GM19023 (cell line): ENCODE data around the gene POLK.
"Not testable (repeated sequence)": the region's sequence is repeated elsewhere in the genome, so short reads cannot be mapped to it uniquely, and the experiment has no call there.

Source experiments
- ATAC-seq: cut with Tn5 transposase; IDR thresholded peaks from one replicate; pipeline ENCODE4 v1.9.1; 2021; ENCODE audit warnings: mild to moderate bottlenecking, moderate library complexity; ENCODE audit not compliant: unreplicated experiment

POLK gene

DNA sequence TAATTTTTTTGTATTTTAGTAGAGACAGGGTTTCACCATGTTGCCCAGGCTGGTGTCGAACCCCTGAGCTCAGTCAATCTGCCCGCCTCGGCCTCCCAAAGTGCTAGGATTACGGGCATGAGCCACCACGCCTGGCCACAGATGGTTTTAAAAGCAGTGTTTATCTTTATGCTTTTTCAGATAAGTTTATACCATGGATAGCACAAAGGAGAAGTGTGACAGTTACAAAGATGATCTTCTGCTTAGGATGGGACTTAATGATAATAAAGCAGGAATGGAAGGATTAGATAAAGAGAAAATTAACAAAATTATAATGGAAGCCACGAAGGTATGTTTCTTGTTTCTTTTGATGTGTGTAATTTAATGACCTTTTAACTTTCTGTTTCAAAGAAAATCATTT lies 35.1 kb downstream of the POLK start:
- ATAC-seq: no peak

DNA sequence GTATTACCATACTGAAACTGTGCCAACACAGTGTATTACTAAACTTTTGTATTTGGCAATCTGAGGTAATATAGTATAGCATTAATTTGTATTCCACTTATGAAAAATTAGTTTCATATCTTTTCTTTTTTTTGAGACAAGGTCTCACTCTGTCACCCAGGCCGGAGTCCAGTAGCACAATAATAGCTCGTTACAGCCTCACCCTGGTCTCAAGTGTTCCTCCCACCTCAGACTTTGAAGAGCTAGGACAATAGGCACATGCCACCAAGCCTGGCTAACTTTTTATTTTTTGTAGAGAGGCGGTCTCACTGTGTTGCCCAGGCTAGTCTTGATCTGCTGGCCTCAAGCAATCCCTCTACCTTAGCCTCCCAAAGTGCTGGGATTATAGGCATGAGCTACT lies 36.1 kb downstream of the POLK start:
- no peak for ATAC-seq

DNA sequence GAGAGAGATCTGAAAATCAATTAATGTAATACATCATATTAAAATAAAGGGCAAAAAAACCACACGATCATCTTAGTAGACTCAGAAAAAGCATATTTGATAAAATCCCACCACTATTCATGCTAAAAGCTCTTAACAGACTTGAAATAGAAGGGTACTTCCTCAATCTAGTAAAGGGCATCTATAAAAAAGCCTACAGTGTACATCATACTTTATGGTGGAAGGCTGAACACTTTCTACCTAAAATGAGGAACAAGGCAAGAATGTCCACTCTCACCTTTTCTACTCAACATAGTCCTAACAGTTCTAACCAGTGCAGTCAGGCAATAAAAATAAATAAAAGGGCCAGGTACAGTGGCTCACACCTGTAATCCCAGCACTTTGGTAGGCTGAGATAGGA lies 38.9 kb downstream of the POLK start:
- no peak for ATAC-seq

DNA sequence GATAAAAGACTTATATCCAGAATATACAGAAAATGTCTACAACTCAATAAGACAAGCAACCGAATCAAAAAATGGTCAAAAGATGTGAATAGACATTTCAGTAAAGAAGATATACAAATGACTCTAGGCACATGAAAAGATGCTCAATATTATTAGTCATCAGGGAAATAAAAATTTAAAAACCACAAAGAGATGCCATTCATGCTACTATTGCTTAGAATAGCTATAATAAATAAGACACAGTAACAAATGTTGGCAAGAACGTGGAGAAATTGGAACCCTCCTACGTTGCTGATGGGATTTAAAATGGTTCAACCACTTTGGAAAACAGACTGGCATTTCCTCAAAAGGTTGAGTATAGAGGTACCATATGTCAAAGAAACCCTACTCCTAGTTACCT lies 39.8 kb downstream of the POLK start:
- ATAC-seq: no peak

DNA sequence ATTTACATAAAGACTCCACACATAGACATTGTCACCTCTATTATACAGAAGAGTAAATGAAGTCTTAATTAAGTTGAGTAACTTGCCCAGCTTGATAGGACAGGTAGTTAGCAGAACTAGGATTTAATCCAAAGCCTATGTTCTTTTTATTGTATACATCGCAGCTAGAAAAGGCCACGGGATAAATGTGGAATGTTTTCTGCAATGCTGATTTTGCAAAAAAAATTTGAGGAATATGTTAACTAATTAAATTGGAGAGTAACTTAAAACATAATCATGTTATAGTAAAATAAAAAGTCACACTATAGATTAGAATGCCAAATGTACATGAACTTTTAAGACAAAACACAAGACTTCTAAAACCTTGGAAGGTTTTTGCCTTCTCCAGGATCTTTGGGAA lies 41.1 kb downstream of the POLK start:
- no peak for ATAC-seq

DNA sequence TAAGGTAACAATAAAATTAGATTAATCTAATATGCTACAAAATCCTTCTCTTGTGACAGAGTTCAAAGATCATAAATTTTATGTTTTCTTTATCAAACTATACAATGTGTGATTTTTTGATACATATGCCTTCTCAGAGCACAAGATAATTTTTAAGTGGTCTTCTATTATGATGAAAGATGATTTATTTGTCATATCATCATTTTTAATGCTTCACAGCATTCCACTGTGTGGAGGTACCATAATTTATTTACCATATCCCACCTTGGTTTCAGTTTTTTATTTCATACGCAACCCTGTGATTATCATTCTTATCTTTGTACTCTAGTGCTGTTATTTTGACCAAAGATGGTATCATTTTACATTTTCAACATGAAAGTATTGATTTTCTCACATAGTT lies 41.7 kb downstream of the POLK start:
- no peak for ATAC-seq

DNA sequence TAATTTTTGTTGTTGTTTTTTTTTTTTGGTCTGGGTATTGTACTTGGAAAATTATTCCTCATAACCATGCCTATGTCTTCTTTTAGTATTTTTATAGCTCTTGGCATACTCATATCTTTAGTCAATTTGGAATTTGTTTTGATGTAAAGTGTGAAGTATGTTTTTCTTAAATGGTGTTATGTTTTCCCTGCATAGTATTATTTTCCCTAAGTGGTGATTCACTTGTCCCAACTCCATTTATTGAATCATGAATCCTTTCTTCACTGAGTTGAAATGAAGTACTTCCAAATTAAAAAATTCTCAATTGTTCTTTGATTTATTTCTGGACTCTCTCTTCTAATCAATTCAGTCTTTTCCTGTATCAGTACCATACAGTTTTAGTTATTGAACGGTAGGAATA lies 46.5 kb downstream of the POLK start:
- no peak for ATAC-seq

DNA sequence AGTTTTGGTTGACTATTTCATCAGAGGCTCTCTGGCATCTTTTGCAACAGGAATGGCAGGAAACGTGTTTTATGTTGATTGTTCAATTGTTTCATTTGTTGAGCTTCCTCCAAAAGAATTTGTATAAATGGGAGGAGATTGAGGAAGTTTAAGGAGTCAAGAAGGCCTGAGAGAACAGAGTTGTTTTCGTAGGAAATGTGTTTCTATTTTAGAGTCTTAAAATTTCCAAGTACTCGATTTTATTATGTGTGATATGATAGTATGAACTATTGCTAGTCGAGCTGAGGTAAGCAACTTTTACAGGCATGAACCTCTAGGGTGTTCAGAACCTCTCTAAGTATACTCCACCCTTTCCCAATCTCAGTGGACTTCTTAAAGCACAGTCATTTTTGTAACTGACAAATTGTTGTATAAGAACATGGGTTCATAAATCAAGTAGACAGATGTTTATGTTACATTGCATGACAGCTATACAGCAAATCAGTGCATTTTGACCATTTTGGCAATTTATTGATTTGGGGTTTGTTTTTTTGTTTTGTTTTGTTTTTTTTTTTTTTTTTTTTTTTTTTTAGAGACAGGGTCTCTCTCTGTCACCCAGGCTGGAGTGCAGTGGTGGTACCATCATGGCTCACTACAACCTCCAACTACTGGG lies 47.4 kb downstream of the POLK start:
- no peak for ATAC-seq

DNA sequence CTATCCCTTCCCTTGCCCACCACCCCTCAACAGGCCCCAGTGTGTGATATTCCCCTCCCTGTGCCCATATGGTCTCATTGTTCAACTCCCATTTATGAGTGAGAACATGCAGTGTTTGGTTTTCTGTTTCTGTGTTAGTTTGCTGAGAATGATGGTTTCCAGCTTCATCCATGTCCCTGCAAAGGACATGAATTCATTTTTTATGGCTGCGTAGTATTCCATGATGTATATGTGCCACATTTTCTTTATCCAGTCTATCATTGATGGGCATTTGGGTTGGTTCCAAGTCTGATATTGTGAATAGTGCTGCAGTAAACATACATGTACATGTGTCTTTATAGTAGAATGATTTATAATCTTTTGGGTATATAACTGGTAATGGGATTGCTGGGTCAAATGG lies 49.0 kb downstream of the POLK start:
- ATAC-seq: not testable (repeated sequence)

DNA sequence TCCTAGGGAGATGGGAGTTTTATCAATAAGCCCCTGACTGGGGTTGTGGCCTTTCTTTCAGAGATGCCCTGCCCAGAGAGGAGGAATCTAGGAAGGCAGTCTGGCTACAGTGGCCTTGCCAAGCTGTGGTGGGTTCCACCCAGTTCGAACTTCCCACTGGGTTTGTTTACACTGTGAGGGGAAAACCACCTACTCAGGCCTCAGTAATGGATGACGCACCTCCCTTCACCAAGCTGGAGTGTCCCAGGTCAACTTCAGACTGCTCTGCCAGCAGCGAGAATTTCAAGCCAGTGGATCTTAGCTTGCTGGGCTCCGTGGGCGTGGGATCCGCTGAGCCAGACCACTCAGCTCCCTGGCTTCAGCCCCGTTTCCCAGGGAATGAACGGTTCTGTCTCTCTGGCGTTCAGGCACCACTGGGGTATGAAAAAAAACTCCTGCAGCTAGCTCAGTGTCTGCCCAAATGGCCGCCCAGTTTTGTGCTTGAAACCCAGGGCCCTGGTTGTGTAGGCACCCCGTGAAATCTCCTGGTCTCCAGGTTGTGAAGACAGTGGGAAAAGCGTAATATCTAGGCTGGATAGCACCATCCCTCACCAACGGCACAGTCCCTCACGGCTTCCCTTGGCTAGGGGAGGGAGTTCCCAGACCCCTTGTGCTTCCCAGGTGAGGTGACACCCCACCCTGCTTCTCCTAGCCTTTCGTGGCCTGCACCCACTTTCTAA lies 54.5 kb downstream of the POLK start:
- not testable (repeated sequence) for ATAC-seq

DNA sequence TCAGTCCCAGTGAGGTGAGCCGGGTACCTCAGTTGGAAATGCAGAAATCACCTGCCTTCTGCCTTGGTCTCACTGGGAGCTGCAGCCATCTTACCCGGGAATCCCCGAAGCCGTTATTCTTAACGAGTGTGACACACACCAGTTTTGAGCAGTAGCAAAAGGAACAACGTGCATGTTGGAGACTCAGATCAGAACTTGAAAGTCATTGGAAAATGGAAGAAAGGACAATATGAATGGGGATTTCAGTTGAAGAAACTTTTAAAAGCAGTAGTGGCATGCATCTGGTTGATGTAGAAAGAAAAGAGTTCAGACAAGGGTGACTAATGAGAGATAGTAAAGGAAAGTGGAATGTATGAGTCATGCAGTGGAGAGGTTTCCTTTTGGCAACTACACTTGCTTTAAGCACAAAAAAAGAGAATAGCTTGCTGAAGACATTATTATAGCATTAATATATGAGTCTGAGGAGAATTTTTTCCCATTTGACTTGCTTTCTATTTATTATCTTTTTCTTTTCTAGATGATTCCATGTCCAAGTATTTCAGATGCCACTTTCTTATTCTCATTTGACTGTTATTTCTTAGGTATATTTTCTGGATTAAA lies 55.1 kb downstream of the POLK start:
- ATAC-seq: peak; percentile 77

DNA sequence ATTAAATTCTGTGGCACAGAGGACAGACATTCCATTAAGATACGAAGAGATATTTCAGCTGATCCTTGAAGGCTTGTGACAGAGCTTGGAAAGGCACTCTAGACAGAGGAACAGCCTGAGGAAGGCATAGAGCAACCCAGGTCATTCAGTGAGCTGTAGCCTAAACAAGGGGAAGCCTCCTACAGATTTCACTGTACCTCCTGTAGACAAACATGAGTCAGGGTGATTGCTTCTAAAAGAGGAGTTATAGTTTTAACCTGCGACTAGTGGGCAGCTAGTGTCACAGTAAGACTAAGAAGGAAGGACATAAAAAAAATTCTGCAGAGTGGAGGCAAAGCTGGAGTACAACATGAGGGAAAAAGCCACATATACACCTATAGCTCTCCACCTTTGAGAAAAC lies 56.0 kb downstream of the POLK start:
- no peak for ATAC-seq

DNA sequence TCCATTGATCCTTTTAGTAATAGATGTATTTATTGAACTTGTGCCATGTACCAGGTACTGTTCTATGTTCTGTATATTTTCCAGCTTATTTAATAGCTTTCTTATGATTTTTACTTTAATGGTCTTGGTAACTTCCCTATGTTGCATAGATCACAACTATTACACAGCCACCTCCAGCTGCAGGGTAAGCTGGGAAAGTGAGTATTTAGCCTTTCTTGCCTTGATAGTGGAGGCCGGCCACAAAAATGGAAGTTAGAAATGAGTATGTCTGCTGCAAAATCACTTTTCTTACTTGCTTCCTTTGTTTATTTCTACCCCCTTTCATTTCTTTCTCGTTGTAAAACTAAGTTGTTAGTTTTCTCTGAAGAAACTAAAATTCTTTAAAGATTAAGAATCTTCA lies 56.5 kb downstream of the POLK start:
- ATAC-seq: no peak

DNA sequence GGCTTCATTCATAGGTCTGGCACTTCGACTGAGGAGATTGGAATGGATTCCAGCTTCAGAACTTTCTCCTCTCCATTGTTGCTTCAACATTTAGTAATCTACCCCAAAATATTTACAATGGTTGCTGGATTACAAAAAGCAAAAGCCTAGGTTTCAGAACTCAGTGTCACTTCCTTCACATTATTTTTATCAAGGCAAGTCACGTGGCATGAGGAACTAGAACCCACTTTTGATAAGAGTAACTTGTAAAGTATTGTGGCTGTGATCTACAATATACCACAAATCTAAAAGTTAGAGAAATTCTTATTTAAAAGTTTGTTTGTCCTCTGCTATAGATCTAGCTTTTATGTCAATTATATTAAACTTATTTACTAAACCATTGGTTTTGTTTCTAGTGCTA lies 59.9 kb downstream of the POLK start:
- ATAC-seq: no peak

DNA sequence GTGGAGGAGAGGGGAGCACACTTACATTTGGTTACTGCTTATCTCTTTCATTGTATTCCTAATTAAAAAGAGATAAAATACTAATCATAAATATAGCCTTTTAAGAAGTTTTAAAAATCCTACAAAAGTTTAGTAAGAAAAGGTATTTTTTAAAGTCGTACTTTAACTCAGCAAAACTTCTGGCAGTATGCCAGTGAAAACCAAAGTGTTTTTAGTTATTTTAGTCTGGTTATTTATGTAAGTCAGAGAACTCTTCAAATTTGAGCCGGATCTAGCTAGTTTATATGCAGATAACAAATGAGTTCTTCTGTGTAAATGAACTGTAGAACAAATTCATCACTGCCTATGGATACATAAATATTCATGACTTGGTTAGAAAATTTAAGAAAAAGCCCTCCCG lies 63.1 kb downstream of the POLK start:
- no peak for ATAC-seq

DNA sequence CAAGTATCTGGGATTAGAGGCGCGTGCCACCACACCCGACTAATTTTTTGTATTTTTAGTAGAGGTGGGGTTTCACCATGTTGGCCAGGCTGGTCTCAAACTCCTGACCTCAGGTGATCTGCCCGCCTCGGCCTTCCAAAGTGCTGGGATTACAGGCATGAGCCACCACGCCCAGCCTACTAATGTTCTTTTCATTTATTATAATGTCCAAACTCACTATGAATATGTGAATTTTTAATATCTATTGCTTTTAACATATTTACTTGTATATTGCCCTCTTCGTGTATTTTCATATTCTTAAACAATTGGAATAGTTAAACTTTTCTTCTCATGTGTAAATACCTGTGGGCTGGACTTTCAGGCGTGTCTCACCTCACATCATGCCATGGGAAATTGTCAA lies 66.6 kb downstream of the POLK start:
- not testable (repeated sequence) for ATAC-seq

DNA sequence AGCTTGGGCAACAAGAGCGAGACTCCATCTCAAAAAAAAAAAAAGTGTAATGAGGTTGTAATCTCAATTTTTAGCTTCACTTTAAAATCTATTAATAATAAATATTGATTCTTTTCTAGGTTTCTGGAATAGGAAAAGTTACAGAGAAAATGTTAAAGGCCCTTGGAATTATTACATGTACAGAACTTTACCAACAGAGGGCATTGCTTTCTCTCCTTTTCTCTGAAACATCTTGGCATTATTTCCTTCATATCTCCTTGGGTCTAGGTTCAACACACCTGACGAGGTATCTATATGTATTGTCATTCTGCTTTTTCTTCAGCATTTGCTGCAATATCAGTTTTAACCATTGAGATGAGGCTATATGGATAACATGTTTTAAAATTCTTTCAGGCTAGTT lies 73.0 kb downstream of the POLK start:
- ATAC-seq: no peak

DNA sequence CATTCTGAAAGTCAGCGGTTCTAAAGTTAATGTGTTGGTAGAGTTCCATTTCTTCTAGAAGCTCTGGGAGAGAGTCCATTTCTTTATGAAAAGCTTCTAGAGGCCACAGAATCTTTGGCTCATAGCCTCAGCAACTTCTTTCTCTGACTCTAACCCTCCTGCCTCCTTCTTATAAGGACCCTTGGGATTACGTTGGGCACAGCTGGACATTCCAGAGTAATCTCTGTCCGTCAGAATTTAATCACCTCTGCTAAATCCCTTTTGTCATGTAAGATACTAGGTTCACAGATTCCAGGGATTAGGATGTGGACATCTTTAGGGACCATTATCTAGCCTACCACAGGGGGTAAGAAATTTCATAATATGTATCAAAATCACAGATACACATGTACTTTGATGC lies 77.0 kb downstream of the POLK start:
- no peak for ATAC-seq

DNA sequence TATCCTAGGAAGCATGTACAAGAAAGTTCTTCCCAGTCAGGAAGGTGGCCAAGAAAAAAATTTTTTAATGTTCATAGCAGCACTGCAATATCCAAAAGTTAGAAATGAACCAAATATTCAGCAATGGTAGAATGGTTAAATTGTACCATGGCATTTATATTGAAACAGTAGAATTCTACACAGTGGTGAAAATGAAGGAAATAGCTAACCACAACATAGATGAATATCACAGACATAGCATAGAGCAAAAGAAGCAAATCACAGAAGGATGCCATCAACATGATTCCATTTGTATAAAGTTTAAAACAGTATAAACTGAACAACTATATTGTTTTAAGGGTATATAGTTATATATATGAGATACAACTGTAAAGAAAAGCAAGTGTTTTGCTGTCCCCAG lies 88.8 kb downstream of the POLK start:
- ATAC-seq: no peak

DNA sequence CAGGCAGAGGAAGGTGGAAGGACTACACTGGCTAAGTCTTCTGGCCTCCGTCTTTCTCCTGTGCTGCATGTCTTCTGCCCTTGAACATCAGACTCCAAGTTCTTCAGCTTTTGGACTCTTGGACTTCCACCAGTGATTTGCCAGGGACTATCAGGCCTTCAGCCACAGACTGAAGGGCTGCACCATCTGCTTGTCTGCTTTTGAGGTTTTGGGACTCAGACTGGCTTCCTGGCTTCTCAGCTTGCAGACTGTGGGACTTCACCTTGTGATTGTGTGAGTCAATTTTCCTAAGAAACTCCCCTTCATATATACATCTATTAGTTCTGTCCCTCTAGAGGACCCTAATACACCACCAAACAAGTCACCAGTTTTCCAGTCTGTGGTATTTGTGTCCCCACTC lies 89.9 kb downstream of the POLK start:
- no peak for ATAC-seq

DNA sequence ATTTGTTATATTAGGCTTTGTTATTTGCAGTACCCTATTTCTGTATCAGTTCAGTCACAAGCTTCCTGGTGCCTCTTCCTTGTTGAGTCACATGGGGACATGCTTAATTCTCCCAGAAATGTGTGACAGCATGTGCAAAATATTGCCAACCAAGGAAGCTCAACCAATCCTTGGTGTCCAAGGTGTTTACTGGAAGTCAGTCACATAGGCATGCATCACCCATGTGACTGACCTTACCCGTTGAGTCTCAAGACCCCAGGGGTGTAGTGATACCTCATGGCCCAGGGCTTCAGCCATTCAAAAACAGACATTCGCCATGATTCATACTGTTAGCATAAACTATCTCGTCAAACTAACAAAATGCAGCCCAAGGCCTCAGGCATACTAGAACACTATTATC lies 90.3 kb downstream of the POLK start:
- ATAC-seq: no peak

DNA sequence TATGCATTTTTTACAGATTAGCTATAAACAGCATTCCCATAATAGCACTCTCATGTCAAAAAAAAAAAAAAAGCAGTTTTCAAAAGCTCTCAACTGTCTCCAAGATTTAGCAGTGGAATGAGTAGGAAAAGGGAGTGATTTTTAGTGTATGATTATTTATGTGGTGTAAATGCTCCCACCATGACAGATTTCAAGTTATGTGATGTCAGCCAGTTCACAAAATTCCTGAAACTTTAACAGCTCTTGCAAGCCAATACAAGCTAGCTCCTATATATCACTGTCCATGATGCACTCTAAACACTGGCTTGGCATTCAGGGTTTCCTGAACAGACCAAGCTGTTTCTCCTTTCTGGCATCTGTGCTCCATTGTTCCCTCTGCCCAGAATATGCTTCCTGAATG lies 91.7 kb downstream of the POLK start:
- ATAC-seq: no peak

DNA sequence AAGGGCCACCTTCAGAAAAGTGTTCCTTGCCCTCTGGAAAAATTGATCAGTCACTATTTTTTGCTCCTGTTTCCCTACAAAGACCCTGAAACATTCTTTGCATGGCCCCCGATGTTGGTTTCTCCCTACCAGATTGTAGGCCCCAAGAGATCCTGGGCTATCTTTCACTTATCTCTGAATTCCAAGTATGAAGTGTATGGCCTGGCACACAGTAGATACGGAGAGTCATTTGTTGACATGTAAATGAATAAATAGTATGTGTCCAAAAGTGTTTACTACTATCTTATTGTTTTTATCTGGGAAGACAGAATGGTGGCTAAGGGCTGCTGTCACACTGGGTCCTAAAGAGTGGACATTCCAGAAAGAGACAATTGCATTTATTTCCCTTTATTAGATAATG lies 92.1 kb downstream of the POLK start:
- no peak for ATAC-seq
